Measurements from ENCODE around the gene AGO4. TPM values are rescaled to one million over a fixed set of nuclear protein-coding genes. Genes with fewer than 3 reads are reported as not detected.

AGO4 gene
- total RNA-seq, 1 experiment from 2014 or later: 12.8 TPM

GRCh38 chr1:35870651-35871309 lies 63.0 kb downstream of the AGO4 start:
- Histone ChIP-seq H4K91ac (ENCODE audit: insufficient read length, low read depth, low read length) (no peak overlapping the region), H3K4me2 (ENCODE audit: insufficient read depth, insufficient read length, low read length) (no peak overlapping the region), H3K4ac (ENCODE audit: low read depth, low read length) (no peak overlapping the region), H3K9me3 (ENCODE audit: control insufficient read depth, low read depth, low read length) (no peaks in the 10 kb centered on the region), H2AFZ (ENCODE audit: low read length) (no peak overlapping the region), H4K20me1 (ENCODE audit: control insufficient read depth, insufficient read depth, insufficient read length) (no peaks in the 10 kb centered on the region), H3K23ac (ENCODE audit: insufficient read length, low read depth, low read length) (no peak overlapping the region), H2BK120ac (ENCODE audit: low read depth, low read length, poor library complexity, severe bottlenecking) (no peak overlapping the region), H2BK5ac (ENCODE audit: insufficient read length, low read length) (no peak overlapping the region), H2BK20ac (ENCODE audit: low read depth, low read length, poor library complexity, severe bottlenecking) (no peak overlapping the region), H3K4me1 (ENCODE audit: insufficient read depth, low read length) (no peaks in the 10 kb centered on the region), H3K9ac (ENCODE audit: extremely low read depth, insufficient read length, low read length) (no peak overlapping the region), H2BK15ac (ENCODE audit: low read depth, low read length) (no peak overlapping the region), H3K27ac (ENCODE audit: insufficient read length, low read depth, low read length) (no peak overlapping the region), H4K8ac (replicated peaks; ENCODE audit: insufficient read length, low read depth, low read length) (no peak overlapping the region), H3K56ac (ENCODE audit: insufficient read length, low read depth, low read length) (no peak overlapping the region), H3K79me2 (ENCODE audit: insufficient read depth, low read length) (no peaks in the 10 kb centered on the region), H2BK12ac (ENCODE audit: insufficient read length, low read depth, low read length) (no peak overlapping the region), H2AK5ac (ENCODE audit: insufficient read length, low read length) (no peak overlapping the region), H3K14ac (ENCODE audit: insufficient read depth, low read length) (no peak overlapping the region), H3K79me1 (ENCODE audit: insufficient read depth, low read depth, low read length, poor library complexity, severe bottlenecking) (no peaks in the 10 kb centered on the region), H3K27me3 (ENCODE audit: insufficient read depth, low read length) (no peaks in the 10 kb centered on the region), H3K18ac (ENCODE audit: insufficient read length, low read depth, low read length) (no peak overlapping the region), H4K5ac (ENCODE audit: insufficient read length, low read depth, low read length) (no peak overlapping the region), H3T11ph (ENCODE audit: low read length) (no peak overlapping the region), H3K23me2 (ENCODE audit: insufficient read length, low read depth, low read length, poor library complexity, severe bottlenecking) (no peaks in the 10 kb centered on the region)
- no CpG with 5 or more reads among the region's 2 CpGs for WGBS (ENCODE audit: extremely low coverage, insufficient read length, low lambda C conversion rate)
- Mint-ChIP-seq H3K4me1 (peaks cover 2 to 5% of the 10 kb centered on the region in 2 experiments; a peak in 2 of 4 replicates), H3K36me3 (ENCODE audit: insufficient read depth in 1 of 3, low read depth in 3 of 3) (no peaks in the 10 kb centered on the region), H3K9me3 (no peaks in the 10 kb centered on the region), H3K27ac (no peak overlapping the region), H3K27me3 (ENCODE audit: low read depth) (no peaks in the 10 kb centered on the region), H3K4me3 (no peak overlapping the region)
- no peak for DNase-seq
- TF ChIP-seq CTCF (conservative IDR thresholded peaks at IDR 0.05): no peak

Measured in H9 (cell line).